Endothelial cell of umbilical vein (primary cell): ENCODE results near the gene SLC35E2B. TPM values are rescaled to one million over a fixed set of nuclear protein-coding genes. Genes with fewer than 3 reads are reported as not detected.

Experiments
- BruUV-seq: library from RNA; stranded (reverse); fragments of 400-500 nt; replicated peaks from 2 replicates; lab custom pipeline; 2021; lab: Mats Ljungman, UMichigan
- CTCF ChIA-PET: fragments of 300-600, 350-600 bp; sonication (Branson Sonifier 250); formaldehyde crosslinking; loops from one replicate; lab custom pipeline; 2021; ENCODE audit warnings: antibody characterized with exemption, inconsistent platforms; lab: Charles Lee
- POLR2A ChIA-PET: fragments of 300-600, 350-600 bp; sonication (Branson Sonifier 250); formaldehyde crosslinking; loops from one replicate; lab custom pipeline; 2021; ENCODE audit warnings: antibody characterized with exemption, inconsistent platforms; lab: Charles Lee
- DNase-seq: peaks from one replicate; pipeline ENCODE4 v3.0.0-alpha.2; 2011; ENCODE audit warnings: low read depth, low spot score
- FAIRE-seq: peaks from 2 replicates; lab custom pipeline; 2011; peaks lifted over from hg19 to GRCh38; lab: Jason Lieb, UNC
- H2AFZ ChIP-seq: 2 replicates; pipeline ENCODE4 v1.6.0; 2012; ENCODE audit warnings: low read depth, low read length, control low read depth, inconsistent platforms
- H3K27ac ChIP-seq: 2 replicates; pipeline ENCODE4 v1.5.1; 2011; ENCODE audit warnings: low read depth, mild to moderate bottlenecking, control low read depth, low read length, moderate library complexity; ENCODE audit not compliant: insufficient read depth
- H3K27me3 ChIP-seq, 2 experiments: 2 replicates each; pipeline versions ENCODE4 v1.6.0 to v1.6.1; 2011; ENCODE audit warnings: low read length in 2 of 2, mixed read lengths in 1 of 2; ENCODE audit not compliant: control insufficient read depth in 2 of 2, insufficient read depth in 2 of 2
- H3K36me3 ChIP-seq, 2 experiments: 2 replicates in 1 of 2; 3 replicates in 1 of 2; pipeline ENCODE4 v1.5.1; 2011; ENCODE audit warnings: low read length in 2 of 2, mild to moderate bottlenecking in 1 of 2, moderate library complexity in 1 of 2; ENCODE audit not compliant: control insufficient read depth in 2 of 2, insufficient read depth in 2 of 2; ENCODE audit errors: extremely low read depth in 1 of 2
- H3K4me1 ChIP-seq: 3 replicates; pipeline ENCODE4 v1.5.1; 2011; ENCODE audit warnings: mild to moderate bottlenecking, low read length; ENCODE audit not compliant: control insufficient read depth, insufficient read depth; ENCODE audit errors: extremely low read depth
- H3K4me2 ChIP-seq: 2 replicates; pipeline ENCODE4 v1.6.1; 2011; ENCODE audit warnings: low read length, control low read depth, mixed read lengths; ENCODE audit not compliant: insufficient read depth
- H3K4me3 ChIP-seq, 3 experiments: fragments of 200-600 bp in 1 of 3; sonication (generic), shearing (Covaris generic) in 1 of 3; replicated peaks in 1 of 3; 2 replicates each; pipeline ENCODE4 v1.5.1; 2011 to 2016; ENCODE audit warnings: control low read depth in 3 of 3, low read length in 3 of 3, mild to moderate bottlenecking in 2 of 3, inconsistent platforms in 1 of 3, low read depth in 1 of 3, moderate library complexity in 1 of 3; ENCODE audit not compliant: insufficient read depth in 1 of 3
- H3K79me2 ChIP-seq: 2 replicates; pipeline ENCODE4 v1.6.0; 2012; ENCODE audit warnings: low read length, inconsistent platforms; ENCODE audit not compliant: control insufficient read depth, insufficient read depth
- H3K9ac ChIP-seq: replicated peaks from 2 replicates; pipeline ENCODE3; 2011; ENCODE audit warnings: low read length, control low read depth; ENCODE audit not compliant: insufficient read depth; ENCODE audit errors: extremely low read depth
- H3K9me1 ChIP-seq: replicated peaks from 3 replicates; pipeline ENCODE4 v1.6.0; 2011; ENCODE audit warnings: mild to moderate bottlenecking, low read length; ENCODE audit not compliant: control insufficient read depth, insufficient read depth; ENCODE audit errors: extremely low read depth
- H3K9me3 ChIP-seq: replicated peaks from 2 replicates; pipeline ENCODE4 v1.5.1; 2012; ENCODE audit warnings: low read length, inconsistent platforms; ENCODE audit not compliant: control insufficient read depth, insufficient read depth
- H4K20me1 ChIP-seq: replicated peaks from 2 replicates; pipeline ENCODE3; 2011; ENCODE audit warnings: mild to moderate bottlenecking, low read length; ENCODE audit not compliant: control insufficient read depth, insufficient read depth; ENCODE audit errors: extremely low read depth
- EZH2 ChIP-seq: IDR thresholded peaks from 2 replicates; pipeline ENCODE4 v1.6.1; 2012; ENCODE audit warnings: borderline replicate concordance, low read depth, mild to moderate bottlenecking, moderate library complexity, low read length, inconsistent platforms; ENCODE audit not compliant: severe bottlenecking
- FOS ChIP-seq: IDR thresholded peaks from 2 replicates; pipeline ENCODE4 v1.6.1; 2011; ENCODE audit warnings: mild to moderate bottlenecking, low read length, moderate library complexity, borderline replicate concordance; ENCODE audit not compliant: insufficient read depth
- JUN ChIP-seq: IDR thresholded peaks from 2 replicates; pipeline ENCODE4 v1.6.1; 2011; ENCODE audit warnings: borderline replicate concordance, low read depth; ENCODE audit not compliant: insufficient read length, insufficient read depth
- MYC ChIP-seq: IDR thresholded peaks from one replicate; pipeline ENCODE4 v1.6.1; 2011; ENCODE audit warnings: mild to moderate bottlenecking, low read depth, low read length
- POLR2A ChIP-seq: IDR thresholded peaks from 2 replicates; pipeline ENCODE4 v1.6.1; 2012; ENCODE audit warnings: low read depth, mild to moderate bottlenecking, control low read depth, low read length
- POLR2AphosphoS5 ChIP-seq: IDR thresholded peaks from 2 replicates; pipeline ENCODE4 v1.6.1; 2012; ENCODE audit warnings: low read depth, mild to moderate bottlenecking, control low read depth, low read length, moderate library complexity; ENCODE audit not compliant: insufficient read depth
- dilution Hi-C: fragments of 300-500 bp; cut with MboI; formaldehyde crosslinking; loops from one replicate; pipeline ENCODE4 v1.15.0; 2019; ENCODE audit warnings: low sequenced_read_pairs; ENCODE audit not compliant: extremely low pct_ligation_motif_present
- intact Hi-C: fragments of 100-400 bp; cut with micrococcal nuclease; formaldehyde crosslinking; loops from one replicate; pipeline ENCODE4 v1.10.0; 2022
- polyA plus RNA-seq, 4 experiments: library from polyadenylated mRNA; depleted of rRNA in 3 of 4; stranded (reverse) in 3 of 4; unstranded in 1 of 4; fragments of >200 nt; gene quantifications; 2 replicates each; pipeline versions ENCODE4 v1.2.1 to v1.2.3, GENCODE V29; 2011 to 2012; ENCODE audit warnings: missing spikeins in 1 of 4
- total RNA-seq: library from RNA; stranded (reverse); gene quantifications from 2 replicates; pipeline ENCODE4 v1.2.3, GENCODE V29; 2021
- TF ChIP-seq, protein P1 (sequence below): IDR thresholded peaks from 2 replicates; pipeline ENCODE4 v1.6.1; 2011; ENCODE audit not compliant: insufficient read depth, insufficient read length

SLC35E2B gene
- total and polyA plus RNA-seq, 2 donors (not counting 3 experiments of a cell fraction or from before 2014, with no cell fraction given) = 28.0 to 51.2 TPM

DNA sequence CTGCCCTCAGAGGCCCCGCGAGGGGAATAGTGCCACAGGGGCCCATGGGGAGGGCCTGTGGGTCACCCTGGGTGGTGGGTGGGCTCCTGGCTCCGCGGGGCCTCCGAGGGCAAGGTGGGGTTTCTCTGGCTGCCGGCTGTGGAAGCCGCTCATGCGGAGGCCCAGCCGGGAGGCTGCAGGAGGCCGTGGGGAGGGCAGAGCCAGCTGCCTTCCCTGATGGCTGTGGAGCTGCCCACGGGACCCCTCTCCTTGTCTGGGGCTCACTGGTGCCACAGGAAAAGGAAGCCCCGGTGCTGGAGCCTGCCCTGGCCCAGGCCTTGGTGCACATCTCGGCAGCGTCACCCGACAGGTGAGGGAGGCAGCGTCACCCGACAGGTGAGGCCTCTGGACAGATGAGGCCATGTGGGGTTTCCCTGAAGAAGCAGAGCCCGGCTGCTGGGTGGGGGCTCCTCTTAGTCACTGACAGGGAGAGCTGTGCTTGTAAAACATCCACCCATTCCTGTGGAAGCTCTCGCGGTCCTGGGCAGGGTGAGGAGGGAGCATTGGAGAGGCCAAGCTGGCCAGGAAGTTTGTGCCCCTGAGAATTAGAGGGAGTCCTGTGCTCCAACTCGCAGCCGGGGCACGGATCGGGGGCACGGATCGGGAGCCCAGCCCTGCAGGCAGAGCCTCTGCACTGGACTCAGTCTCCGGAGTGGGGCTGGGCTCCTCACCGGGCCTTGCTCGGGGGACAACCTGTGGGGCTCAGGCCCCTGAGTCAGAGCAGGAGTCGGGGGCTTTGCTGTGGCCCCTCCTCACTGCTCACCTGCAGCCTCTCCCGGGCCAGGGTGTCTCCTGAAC, 71.2 kb downstream of the SLC35E2B start:
- no peak overlapping the region for H2AFZ ChIP-seq
- H3K4me3 ChIP-seq = no peak overlapping the region
- no peak overlapping the region for H3K9ac ChIP-seq
- peaks cover 0 to 2% of the 10 kb centered on the region in 2 experiments for H3K36me3 ChIP-seq
- no peaks in the 10 kb centered on the region for H4K20me1 ChIP-seq
- BruUV-seq = no TSS peak
- no peak overlapping the region for H3K27ac ChIP-seq
- FAIRE-seq (no peak), DNase-seq (no peak)
- CTCF ChIA-PET = interaction anchor here (1.3 kb wide), 1 partner anchor 18 kb away, joined by 5 read pairs; no protein-coding TSS in a partner anchor
- intact Hi-C loops = no loop called here
- TF ChIP-seq EZH2 (no peak), FOS (no peak), POLR2A (no peak), POLR2AphosphoS5 (no peak), JUN (no peak), MYC (no peak)
- TF ChIP-seq, protein P1, sequence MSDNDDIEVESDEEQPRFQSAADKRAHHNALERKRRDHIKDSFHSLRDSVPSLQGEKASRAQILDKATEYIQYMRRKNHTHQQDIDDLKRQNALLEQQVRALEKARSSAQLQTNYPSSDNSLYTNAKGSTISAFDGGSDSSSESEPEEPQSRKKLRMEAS = no peak
- H3K9me3 ChIP-seq = no peaks in the 10 kb centered on the region
- peaks cover 2% of the 10 kb centered on the region for H3K79me2 ChIP-seq
- POLR2A ChIA-PET = no interaction called here
- no peak overlapping the region for H3K4me2 ChIP-seq
- dilution Hi-C loops = no loop called here
- H3K4me1 ChIP-seq = peaks cover 4% of the 10 kb centered on the region
- no peaks in the 10 kb centered on the region for H3K27me3 ChIP-seq
- H3K9me1 ChIP-seq = no peaks in the 10 kb centered on the region
